HepG2 (cell line): ENCODE data around the gene MRPS11. TPM values are rescaled to one million over a fixed set of nuclear protein-coding genes. Genes with fewer than 3 reads are reported as not detected.
"Not testable (repeated sequence)": the region's sequence is repeated elsewhere in the genome, so short reads cannot be mapped to it uniquely, and the experiment has no call there.

Experiments used
- ATAC-seq: fragments of 200-7000 bp; cut with Tn5 transposase; 3 replicates; pipeline ENCODE4 v1.9.1; 2020; ENCODE audit warnings: mild to moderate bottlenecking, moderate library complexity
- BruUV-seq: library from RNA; stranded (reverse); fragments of 400-500 nt; replicated peaks from 2 replicates; lab custom pipeline; 2021; lab: Mats Ljungman, UMichigan
- CTCF ChIA-PET: fragments of 300-600 bp; formaldehyde crosslinking; extraction: SDS; loops from one replicate; lab custom pipeline; 2021; ENCODE audit warnings: low total read pairs, inconsistent platforms, low intra/inter-chr PET ratio; lab: Yijun Ruan, JAX
- POLR2A ChIA-PET: fragments of 350-600 bp; sonication (Branson Sonifier 250); formaldehyde crosslinking; loops from one replicate; lab custom pipeline; 2020; ENCODE audit warnings: antibody characterized with exemption, inconsistent platforms; lab: Yijun Ruan, JAX
- DNase-seq: peaks from one replicate; pipeline ENCODE4 v3.0.0-alpha.2; 2015; ENCODE audit warnings: low spot score
- FAIRE-seq: peaks from 3 replicates; lab custom pipeline; 2011; peaks lifted over from hg19 to GRCh38; lab: Jason Lieb, UNC
- H2AFZ ChIP-seq: one replicate; pipeline ENCODE4 v1.6.1; 2011; ENCODE audit warnings: low read length, inconsistent platforms
- H3K27ac ChIP-seq: fragments of 300-600 bp; 3 replicates; pipeline ENCODE4 v1.8.0; 2011; ENCODE audit warnings: mixed run types, mild to moderate bottlenecking, mixed read lengths, low read length, inconsistent platforms; ENCODE audit not compliant: insufficient read depth; ENCODE audit errors: extremely low read length
- H3K27me3 ChIP-seq, 2 experiments: fragments of 200-600 bp in 1 of 2; 2 replicates in 1 of 2; 3 replicates in 1 of 2; pipeline versions ENCODE4 v1.6.0 to v1.8.0; 2011; ENCODE audit warnings: low read length in 2 of 2, mild to moderate bottlenecking in 2 of 2, moderate library complexity in 2 of 2, inconsistent platforms in 1 of 2; ENCODE audit not compliant: insufficient read depth in 2 of 2, control insufficient read depth in 1 of 2
- H3K36me3 ChIP-seq, 2 experiments: fragments of 200-600 bp in 1 of 2; replicated peaks in 1 of 2; 2 replicates in 1 of 2; 3 replicates in 1 of 2; pipeline versions ENCODE4 v1.5.1 to v1.8.0; 2011; ENCODE audit warnings: low read length in 2 of 2, inconsistent platforms in 1 of 2; ENCODE audit not compliant: insufficient read depth in 2 of 2, control insufficient read depth in 1 of 2
- H3K4me1 ChIP-seq: 2 replicates; pipeline ENCODE4 v1.5.1; 2012; ENCODE audit warnings: low read length, inconsistent platforms; ENCODE audit not compliant: insufficient read depth
- H3K4me2 ChIP-seq: 2 replicates; pipeline ENCODE4 v1.6.0; 2011; ENCODE audit warnings: low read depth, low read length, inconsistent platforms
- H3K4me3 ChIP-seq, 3 experiments: fragments of 200-600 bp in 1 of 3; sonication (generic), shearing (Covaris generic) in 1 of 3; replicated peaks in 1 of 3; 2 replicates each; pipeline ENCODE4 v1.5.1; 2011 to 2016; ENCODE audit warnings: low read length in 3 of 3, inconsistent platforms in 2 of 3, low read depth in 2 of 3, mild to moderate bottlenecking in 2 of 3, control low read depth in 1 of 3, mixed read lengths in 1 of 3; ENCODE audit not compliant: insufficient read depth in 1 of 3
- H3K79me2 ChIP-seq: one replicate; pipeline ENCODE4 v1.6.1; 2011; ENCODE audit warnings: low read length, inconsistent platforms; ENCODE audit not compliant: insufficient read depth
- H3K9ac ChIP-seq: 2 replicates; pipeline ENCODE4 v1.6.0; 2011; ENCODE audit warnings: mild to moderate bottlenecking, low read depth, low read length, inconsistent platforms; ENCODE audit not compliant: insufficient read depth
- H3K9me3 ChIP-seq: 2 replicates; pipeline ENCODE4 v1.5.1; 2012; ENCODE audit warnings: mild to moderate bottlenecking, low read length
- H4K20me1 ChIP-seq: 2 replicates; pipeline ENCODE4 v1.6.0; 2011; ENCODE audit warnings: inconsistent platforms, mild to moderate bottlenecking, low read length, moderate library complexity; ENCODE audit not compliant: insufficient read depth
- BHLHE40 ChIP-seq: IDR thresholded peaks from 2 replicates; pipeline ENCODE4 v1.6.1; 2011; ENCODE audit warnings: low read length, improper control_type of control experiment
- NKX3-1 ChIP-seq: sonication (generic); formaldehyde crosslinking; IDR thresholded peaks from 2 replicates; pipeline ENCODE4 v1.5.0; 2020; ENCODE audit warnings: missing genetic modification reagents
- PAX8 ChIP-seq: sonication (generic); formaldehyde crosslinking; IDR thresholded peaks from 2 replicates; pipeline ENCODE4 v1.8.0; 2022; ENCODE audit warnings: mild to moderate bottlenecking, missing genetic modification reagents, borderline replicate concordance
- POLR2A ChIP-seq, 2 experiments: IDR thresholded peaks; 2 replicates each; pipeline ENCODE4 v1.6.1; 2011; ENCODE audit warnings: low read depth in 2 of 2, low read length in 2 of 2, mild to moderate bottlenecking in 1 of 2, moderate library complexity in 1 of 2; ENCODE audit not compliant: insufficient read depth in 1 of 2
- ZNF20 ChIP-seq: sonication (generic); formaldehyde crosslinking; IDR thresholded peaks from 2 replicates; pipeline ENCODE4 v1.4.0; 2020; ENCODE audit warnings: mild to moderate bottlenecking, moderate library complexity, missing genetic modification reagents
- ZNF550 ChIP-seq: sonication (generic); formaldehyde crosslinking; IDR thresholded peaks from 2 replicates; pipeline ENCODE4 v1.4.0; 2020; ENCODE audit warnings: mild to moderate bottlenecking, missing genetic modification reagents, borderline replicate concordance
- WGBS: methylation state at CpG from one replicate; pipeline ENCODE4 v1.1.6; 2017; ENCODE audit warnings: low lambda C conversion rate; 5-methylcytosine and 5-hydroxymethylcytosine counted together
- in situ Hi-C: cut with HindIII; loops from 2 replicates; pipeline ENCODE4 v1.10.0; 2017; ENCODE audit warnings: low pct_unique_long_range_greater_than_20kb; ENCODE audit not compliant: extremely low pct_ligation_motif_present
- intact Hi-C: fragments of 100-400 bp; cut with micrococcal nuclease; formaldehyde crosslinking; loops from one replicate; pipeline ENCODE4 v1.10.0; 2022; ENCODE audit not compliant: unreplicated experiment
- polyA plus RNA-seq, 8 experiments: library from polyadenylated mRNA; depleted of rRNA in 3 of 8; stranded (reverse) in 7 of 8; unstranded in 1 of 8; fragments of >200 nt; fragmentation: Illumina TruSeq in 4 of 8; extraction: Trizol in 4 of 8; gene quantifications; 2 replicates each; pipeline versions ENCODE4 v1.2.1 to v1.2.3, GENCODE V29; 2011 to 2016; ENCODE audit warnings: low read depth in 4 of 8, missing spikeins in 1 of 8, mixed read lengths in 1 of 8; ENCODE audit not compliant: insufficient read depth in 1 of 8
- total RNA-seq, 5 experiments: library from RNA; depleted of rRNA; stranded (reverse); fragments of >200 nt; fragmentation: Illumina TruSeq; extraction: Trizol; gene quantifications; 2 replicates each; pipeline ENCODE4 v1.2.3, GENCODE V29; 2016; ENCODE audit warnings: low read depth in 1 of 5
- TF ChIP-seq, protein P1 (sequence below): sonication (generic); formaldehyde crosslinking; IDR thresholded peaks from 2 replicates; pipeline ENCODE4 v1.8.1; 2023; ENCODE audit warnings: mild to moderate bottlenecking, inconsistent platforms, moderate library complexity, missing genetic modification reagents, borderline replicate concordance
- TF ChIP-seq, protein P2 (sequence below): sonication (generic); formaldehyde crosslinking; IDR thresholded peaks from 2 replicates; pipeline ENCODE4 v1.5.0; 2020; ENCODE audit warnings: mild to moderate bottlenecking, missing genetic modification reagents
- TF ChIP-seq, protein P3 (sequence below): sonication (generic); formaldehyde crosslinking; IDR thresholded peaks from 2 replicates; pipeline ENCODE4 v1.4.0; 2020; ENCODE audit warnings: low read depth, mild to moderate bottlenecking, missing genetic modification reagents

MRPS11 gene
- total and polyA plus RNA-seq, 2 of the 13 experiments (the other 11 are each of a cell fraction or from before 2014, with no cell fraction given) = 50.1 to 72.7 TPM

DNA sequence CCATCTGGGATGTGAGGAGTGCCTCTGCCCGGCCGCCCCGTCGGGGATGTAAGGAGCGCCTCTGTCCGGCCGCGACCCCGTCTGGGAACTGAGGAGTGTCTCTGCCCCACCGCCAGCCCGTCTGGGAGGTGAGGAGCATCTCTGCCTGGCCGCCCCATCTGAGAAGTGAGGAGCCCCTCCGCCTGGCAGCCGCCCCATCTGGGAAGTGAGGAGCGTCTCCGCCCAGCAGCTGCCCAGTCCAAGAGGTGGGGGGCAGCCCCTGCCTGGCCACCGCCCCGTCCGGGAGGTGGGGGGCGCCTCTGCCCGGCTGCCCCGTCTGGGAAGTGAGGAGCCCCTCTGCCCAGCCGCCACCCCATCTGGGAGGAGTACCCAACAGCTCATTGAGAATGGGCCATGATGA is 56.6 kb downstream of the MRPS11 start:
- H3K4me3 ChIP-seq, H3K9me3 ChIP-seq, H3K27me3 ChIP-seq, POLR2A ChIA-PET, H2AFZ ChIP-seq, H3K4me1 ChIP-seq, in situ Hi-C loops, ATAC-seq, H3K27ac ChIP-seq, H3K4me2 ChIP-seq, intact Hi-C loops, H4K20me1 ChIP-seq, DNase-seq, H3K79me2 ChIP-seq, H3K36me3 ChIP-seq, BruUV-seq, H3K9ac ChIP-seq, FAIRE-seq, CTCF ChIA-PET: not testable (repeated sequence)
- WGBS = 95% methylated on average over 10 of the region's 23 CpGs

DNA sequence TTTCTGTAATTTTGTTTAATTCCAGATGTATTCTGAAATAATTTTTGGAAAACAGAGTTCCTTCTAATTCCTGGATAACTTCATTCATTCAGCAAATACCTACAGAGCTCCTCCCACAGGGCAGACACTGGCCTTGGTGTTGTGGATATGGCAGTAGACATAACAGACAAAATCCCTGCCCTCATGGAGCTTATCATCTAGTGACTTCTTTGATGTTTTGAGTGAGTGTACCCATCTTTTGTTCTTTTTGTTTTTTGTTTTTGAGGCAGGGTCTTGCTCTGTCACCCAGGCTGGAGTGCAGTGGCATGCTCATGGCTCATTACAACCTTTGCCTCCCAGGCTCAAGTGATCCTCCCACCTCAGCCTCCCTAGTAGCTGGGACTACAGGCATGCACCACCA is 57.9 kb downstream of the MRPS11 start:
- Histone ChIP-seq H4K20me1 (no peaks in the 10 kb centered on the region), H3K27me3 (no peaks in the 10 kb centered on the region), H3K4me1 (no peaks in the 10 kb centered on the region), H3K79me2 (no peaks in the 10 kb centered on the region), H3K36me3 (0 out of 5 replicates have a peak, but pooled peaks cover 0 to 6% of the 10 kb centered on the region in 2 experiments), H3K4me3 (no peak overlapping the region), H3K9ac (no peak overlapping the region), H3K4me2 (no peak overlapping the region), H3K9me3 (no peaks in the 10 kb centered on the region), H2AFZ (no peak overlapping the region), H3K27ac (no peak overlapping the region)
- ChIA-PET POLR2A (no interaction called here), CTCF (no interaction called here)
- in situ Hi-C loops = no loop called here
- ATAC-seq (no peak), DNase-seq (no peak), FAIRE-seq (no peak)
- no TSS peak for BruUV-seq
- intact Hi-C loops = no loop called here
- TF ChIP-seq, protein P1, sequence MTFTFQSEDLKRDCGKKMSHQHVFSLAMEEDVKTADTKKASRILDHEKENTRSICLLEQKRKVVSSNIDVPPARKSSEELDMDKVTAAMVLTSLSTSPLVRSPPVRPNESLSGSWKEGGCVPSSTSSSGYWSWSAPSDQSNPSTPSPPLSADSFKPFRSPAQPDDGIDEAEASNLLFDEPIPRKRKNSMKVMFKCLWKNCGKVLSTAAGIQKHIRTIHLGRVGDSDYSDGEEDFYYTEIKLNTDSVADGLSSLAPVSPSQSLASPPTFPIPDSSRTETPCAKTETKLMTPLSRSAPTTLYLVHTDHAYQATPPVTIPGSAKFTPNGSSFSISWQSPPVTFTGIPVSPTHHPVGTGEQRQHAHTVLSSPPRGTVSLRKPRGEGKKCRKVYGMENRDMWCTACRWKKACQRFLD (CRISPR knock-in tag) = no peak
- TF ChIP-seq, protein P2, sequence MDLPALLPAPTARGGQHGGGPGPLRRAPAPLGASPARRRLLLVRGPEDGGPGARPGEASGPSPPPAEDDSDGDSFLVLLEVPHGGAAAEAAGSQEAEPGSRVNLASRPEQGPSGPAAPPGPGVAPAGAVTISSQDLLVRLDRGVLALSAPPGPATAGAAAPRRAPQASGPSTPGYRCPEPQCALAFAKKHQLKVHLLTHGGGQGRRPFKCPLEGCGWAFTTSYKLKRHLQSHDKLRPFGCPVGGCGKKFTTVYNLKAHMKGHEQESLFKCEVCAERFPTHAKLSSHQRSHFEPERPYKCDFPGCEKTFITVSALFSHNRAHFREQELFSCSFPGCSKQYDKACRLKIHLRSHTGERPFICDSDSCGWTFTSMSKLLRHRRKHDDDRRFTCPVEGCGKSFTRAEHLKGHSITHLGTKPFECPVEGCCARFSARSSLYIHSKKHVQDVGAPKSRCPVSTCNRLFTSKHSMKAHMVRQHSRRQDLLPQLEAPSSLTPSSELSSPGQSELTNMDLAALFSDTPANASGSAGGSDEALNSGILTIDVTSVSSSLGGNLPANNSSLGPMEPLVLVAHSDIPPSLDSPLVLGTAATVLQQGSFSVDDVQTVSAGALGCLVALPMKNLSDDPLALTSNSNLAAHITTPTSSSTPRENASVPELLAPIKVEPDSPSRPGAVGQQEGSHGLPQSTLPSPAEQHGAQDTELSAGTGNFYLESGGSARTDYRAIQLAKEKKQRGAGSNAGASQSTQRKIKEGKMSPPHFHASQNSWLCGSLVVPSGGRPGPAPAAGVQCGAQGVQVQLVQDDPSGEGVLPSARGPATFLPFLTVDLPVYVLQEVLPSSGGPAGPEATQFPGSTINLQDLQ = no peak
- no peak for TF ChIP-seq BHLHE40
- no peak for TF ChIP-seq PAX8 (CRISPR knock-in tag)
- no peak for TF ChIP-seq ZNF20 (CRISPR knock-in tag)
- no peak for TF ChIP-seq POLR2A (IDR thresholded peaks at IDR 0.05; ENCODE audit: insufficient read depth in 1 of 2, low read depth in 2 of 2, low read length in 2 of 2)
- TF ChIP-seq ZNF550 (CRISPR knock-in tag) = no peak
- TF ChIP-seq NKX3-1 (CRISPR knock-in tag) = no peak
- TF ChIP-seq, protein P3, sequence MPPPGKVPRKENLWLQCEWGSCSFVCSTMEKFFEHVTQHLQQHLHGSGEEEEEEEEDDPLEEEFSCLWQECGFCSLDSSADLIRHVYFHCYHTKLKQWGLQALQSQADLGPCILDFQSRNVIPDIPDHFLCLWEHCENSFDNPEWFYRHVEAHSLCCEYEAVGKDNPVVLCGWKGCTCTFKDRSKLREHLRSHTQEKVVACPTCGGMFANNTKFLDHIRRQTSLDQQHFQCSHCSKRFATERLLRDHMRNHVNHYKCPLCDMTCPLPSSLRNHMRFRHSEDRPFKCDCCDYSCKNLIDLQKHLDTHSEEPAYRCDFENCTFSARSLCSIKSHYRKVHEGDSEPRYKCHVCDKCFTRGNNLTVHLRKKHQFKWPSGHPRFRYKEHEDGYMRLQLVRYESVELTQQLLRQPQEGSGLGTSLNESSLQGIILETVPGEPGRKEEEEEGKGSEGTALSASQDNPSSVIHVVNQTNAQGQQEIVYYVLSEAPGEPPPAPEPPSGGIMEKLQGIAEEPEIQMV (CRISPR knock-in tag) = no peak
